Astrocyte of the spinal cord (primary cell): ENCODE data around the gene TBC1D10B.
A peak's percentile ranks its signal among the peaks of the same experiment; 100 is the strongest.

Experiments used
- DNase-seq: peaks from one replicate; pipeline ENCODE4 v3.0.0; 2011; ENCODE audit warnings: low read depth, low spot score
- H3K4me3 ChIP-seq: 2 replicates; pipeline ENCODE4 v1.5.1; 2011; ENCODE audit warnings: low read depth, mild to moderate bottlenecking, low read length, moderate library complexity
- in situ Hi-C: cut with HindIII; loops from 2 replicates; pipeline ENCODE4 v1.10.0; 2017; ENCODE audit warnings: low sequenced_read_pairs
- TF ChIP-seq, protein P1 (sequence below): IDR thresholded peaks from 2 replicates; pipeline ENCODE4 v1.5.1; 2012; ENCODE audit warnings: low read depth, mild to moderate bottlenecking, low read length, inconsistent platforms

The TBC1D10B gene, protein sequence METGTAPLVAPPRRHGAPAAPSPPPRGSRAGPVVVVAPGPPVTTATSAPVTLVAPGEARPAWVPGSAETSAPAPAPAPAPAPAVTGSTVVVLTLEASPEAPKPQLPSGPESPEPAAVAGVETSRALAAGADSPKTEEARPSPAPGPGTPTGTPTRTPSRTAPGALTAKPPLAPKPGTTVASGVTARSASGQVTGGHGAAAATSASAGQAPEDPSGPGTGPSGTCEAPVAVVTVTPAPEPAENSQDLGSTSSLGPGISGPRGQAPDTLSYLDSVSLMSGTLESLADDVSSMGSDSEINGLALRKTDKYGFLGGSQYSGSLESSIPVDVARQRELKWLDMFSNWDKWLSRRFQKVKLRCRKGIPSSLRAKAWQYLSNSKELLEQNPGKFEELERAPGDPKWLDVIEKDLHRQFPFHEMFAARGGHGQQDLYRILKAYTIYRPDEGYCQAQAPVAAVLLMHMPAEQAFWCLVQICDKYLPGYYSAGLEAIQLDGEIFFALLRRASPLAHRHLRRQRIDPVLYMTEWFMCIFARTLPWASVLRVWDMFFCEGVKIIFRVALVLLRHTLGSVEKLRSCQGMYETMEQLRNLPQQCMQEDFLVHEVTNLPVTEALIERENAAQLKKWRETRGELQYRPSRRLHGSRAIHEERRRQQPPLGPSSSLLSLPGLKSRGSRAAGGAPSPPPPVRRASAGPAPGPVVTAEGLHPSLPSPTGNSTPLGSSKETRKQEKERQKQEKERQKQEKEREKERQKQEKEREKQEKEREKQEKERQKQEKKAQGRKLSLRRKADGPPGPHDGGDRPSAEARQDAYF

DNA sequence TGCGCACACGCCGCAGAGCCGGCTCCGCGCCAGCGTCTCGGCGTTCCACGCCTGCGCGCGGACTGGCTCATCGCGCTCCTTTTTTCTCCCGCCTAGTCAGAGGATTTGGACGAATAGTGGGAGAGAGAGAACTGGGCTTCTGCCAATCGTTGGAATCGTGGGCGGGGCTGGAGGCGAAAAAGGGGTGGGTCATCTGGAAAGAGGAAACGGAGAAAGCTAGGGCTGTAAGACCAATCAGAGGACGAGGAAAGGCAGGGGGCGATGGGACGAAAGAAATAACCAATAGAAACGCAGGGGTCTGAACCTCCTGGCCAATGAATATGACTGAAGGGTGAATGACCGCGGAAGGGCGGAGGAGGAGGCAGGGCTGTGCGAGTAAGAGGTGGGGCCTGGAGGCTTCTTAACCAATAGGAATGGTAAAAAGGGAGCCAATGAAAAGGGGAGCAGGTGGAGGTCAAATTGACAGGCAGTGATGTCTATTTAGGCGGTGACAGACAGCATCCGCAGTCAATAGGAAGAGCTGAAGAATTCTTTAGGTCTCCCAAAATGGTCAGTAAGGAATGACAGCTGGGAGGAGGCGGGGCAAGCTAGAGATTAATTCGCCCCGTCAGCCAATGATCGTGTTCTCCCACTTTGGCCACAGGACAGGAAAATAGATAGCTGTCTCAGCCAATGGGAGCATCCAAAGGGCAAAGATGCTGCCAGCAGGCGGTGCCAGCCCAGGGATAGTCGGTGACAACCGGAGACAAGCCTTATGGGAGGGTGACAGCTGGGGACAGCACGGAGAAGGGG, at the start of gene TBC1D10B:
Gene TBC1D10B, minus strand, starts transcription at position 39 of the 792 bp plus-strand sequence. CDS start 311 bp downstream, outside the sequence.
- TF ChIP-seq, protein P1, sequence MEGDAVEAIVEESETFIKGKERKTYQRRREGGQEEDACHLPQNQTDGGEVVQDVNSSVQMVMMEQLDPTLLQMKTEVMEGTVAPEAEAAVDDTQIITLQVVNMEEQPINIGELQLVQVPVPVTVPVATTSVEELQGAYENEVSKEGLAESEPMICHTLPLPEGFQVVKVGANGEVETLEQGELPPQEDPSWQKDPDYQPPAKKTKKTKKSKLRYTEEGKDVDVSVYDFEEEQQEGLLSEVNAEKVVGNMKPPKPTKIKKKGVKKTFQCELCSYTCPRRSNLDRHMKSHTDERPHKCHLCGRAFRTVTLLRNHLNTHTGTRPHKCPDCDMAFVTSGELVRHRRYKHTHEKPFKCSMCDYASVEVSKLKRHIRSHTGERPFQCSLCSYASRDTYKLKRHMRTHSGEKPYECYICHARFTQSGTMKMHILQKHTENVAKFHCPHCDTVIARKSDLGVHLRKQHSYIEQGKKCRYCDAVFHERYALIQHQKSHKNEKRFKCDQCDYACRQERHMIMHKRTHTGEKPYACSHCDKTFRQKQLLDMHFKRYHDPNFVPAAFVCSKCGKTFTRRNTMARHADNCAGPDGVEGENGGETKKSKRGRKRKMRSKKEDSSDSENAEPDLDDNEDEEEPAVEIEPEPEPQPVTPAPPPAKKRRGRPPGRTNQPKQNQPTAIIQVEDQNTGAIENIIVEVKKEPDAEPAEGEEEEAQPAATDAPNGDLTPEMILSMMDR = peak; percentile 30
- in situ Hi-C loops = no loop called here
- H3K4me3 ChIP-seq = peak within 1 kb of the TSS; percentile 84
- peak; percentile 100 for DNase-seq

DNA sequence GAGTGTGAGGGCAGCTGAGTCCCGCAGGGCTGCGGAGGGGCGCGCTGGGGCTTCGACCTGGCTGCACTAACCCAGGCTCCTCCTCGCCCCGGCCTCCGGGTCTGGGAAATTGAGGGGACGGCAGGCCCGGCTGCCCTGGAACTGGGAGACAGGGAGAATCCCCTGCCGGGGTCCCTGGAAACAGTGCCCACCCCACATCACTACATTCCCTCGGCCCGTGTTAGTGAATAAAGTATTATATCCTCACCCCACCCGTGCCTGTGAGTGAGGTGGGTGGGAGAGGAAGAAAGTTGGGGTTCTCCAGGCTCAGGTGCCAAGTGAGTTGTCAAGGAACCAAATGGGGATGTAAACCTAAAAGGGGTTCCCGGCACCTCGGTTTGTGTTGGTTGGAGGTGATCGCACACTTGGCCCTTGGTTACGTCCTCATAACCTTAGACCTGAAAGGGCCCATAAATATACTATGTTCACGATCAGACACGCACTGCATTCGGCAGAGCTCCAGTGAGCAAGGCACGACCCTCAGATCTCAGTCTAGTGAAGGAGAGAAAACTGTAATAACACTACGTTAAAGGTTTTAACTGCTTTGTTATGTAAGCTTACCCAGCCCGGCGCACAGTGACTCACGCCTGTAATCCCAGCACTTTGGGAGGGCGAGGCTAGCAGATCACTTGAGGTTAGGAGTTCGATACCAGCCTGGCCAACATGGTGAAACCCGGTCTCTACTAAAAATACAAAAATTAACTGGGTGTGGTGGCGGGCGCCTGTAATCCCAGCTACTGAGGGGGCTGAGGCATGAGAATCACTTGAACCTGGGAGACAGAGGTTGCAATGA, 48.3 kb upstream of the TBC1D10B start:
- TF ChIP-seq, protein P1 = no peak
- in situ Hi-C loops = no loop called here
- H3K4me3 ChIP-seq = peak overlapping the region; percentile 45
- no peak for DNase-seq

DNA sequence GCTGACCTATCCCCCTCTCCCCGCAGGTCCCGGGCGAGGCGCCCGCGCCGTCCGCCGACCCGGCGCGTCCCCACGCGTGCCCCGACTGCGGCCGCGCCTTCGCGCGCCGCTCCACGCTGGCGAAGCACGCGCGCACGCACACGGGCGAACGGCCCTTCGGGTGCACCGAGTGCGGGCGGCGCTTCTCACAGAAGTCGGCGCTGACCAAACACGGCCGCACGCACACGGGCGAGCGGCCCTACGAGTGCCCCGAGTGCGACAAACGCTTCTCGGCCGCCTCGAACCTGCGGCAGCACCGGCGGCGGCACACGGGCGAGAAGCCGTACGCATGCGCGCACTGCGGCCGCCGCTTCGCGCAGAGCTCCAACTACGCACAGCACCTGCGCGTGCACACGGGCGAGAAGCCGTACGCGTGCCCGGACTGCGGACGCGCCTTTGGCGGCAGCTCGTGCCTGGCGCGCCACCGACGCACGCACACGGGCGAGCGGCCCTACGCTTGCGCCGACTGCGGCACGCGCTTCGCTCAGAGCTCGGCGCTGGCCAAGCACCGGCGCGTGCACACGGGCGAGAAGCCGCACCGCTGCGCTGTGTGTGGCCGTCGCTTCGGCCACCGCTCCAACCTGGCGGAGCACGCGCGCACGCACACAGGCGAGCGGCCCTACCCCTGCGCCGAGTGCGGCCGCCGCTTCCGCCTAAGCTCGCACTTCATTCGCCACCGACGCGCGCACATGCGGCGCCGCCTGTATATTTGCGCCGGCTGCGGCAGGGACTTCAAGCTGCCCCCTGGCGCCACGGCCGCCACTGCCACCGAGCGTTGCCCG, 47.4 kb upstream of the TBC1D10B start:
- peak; percentile 92 for DNase-seq
- TF ChIP-seq, protein P1 = peak; percentile 6
- in situ Hi-C loops = no loop called here
- H3K4me3 ChIP-seq = peak overlapping the region; percentile 45

DNA sequence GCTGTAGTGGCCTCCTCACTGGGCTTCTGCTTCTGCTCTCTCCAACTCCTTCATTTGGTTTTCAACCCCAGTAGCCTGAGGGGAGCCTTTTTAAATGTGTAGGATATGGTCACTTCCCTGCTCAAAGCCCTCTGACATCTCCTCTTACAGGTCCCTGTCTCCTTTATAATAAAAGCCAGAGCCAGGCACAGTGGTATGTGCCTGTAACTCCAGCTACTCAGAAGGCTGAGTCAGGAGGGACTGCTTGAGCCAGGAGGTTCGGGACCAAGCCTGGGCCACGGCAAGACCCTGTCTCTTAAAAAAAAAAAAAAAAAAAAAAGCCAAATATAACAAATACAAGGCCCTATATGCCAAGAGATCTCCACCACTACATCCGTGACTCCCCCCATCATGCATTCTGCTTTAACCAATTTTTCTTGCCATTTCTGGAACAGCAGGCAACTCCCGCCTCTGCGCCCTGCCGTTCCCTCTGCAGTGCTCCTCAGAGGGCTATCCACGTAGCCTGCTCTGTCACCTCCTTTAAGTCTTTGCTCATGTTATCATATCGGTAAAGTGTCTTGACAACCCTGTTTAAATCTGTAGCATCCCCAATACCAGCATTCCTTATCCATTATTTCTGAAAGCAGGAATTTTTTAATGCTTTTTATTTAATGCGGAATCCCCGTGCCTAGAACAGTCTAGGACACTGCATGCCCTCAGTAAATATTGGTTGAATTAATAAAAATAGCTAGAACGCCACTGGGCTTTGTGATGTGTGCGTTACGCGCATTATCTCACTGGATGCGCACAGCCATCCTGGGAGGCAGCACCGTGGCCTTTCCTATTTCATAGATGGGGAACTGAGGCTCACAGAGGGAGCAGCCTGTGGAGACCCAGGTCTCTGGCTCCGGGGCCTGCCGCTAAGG, 46.6 kb upstream of the TBC1D10B start:
- in situ Hi-C loops = no loop called here
- DNase-seq = no peak
- TF ChIP-seq, protein P1 = no peak
- H3K4me3 ChIP-seq = peak overlapping the region; percentile 45

DNA sequence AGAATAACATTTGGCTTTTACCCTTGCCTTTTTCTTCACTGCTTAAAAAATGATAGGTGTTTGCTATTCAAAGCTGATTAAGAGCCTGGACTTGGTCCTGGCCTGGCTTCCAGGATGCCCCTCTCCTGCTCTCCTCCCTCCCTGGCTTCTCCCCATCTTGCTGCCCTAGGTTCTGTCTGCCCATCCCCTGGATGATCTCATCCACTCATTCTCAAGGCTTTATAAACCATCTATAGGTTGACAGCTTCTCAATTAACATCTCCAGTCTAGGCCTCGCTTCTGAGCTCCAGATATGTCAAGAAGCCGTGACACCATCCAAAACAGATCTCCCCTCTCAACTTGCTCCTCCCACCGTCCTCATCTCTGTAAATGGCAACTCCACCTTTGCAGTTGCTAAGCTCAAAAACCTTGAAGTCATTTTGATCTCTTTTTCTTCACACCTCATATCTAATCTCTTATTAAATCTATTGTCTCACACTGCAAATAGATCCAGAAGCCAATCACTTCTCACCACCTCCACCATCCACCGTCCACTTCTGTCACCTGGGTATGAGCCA, 45.8 kb upstream of the TBC1D10B start:
- DNase-seq = no peak
- in situ Hi-C loops = no loop called here
- H3K4me3 ChIP-seq = no peak overlapping the region
- TF ChIP-seq, protein P1 = no peak
